GM21529 (cell line): ENCODE results near the gene GPAT2.
"Not testable (repeated sequence)": the region's sequence is repeated elsewhere in the genome, so short reads cannot be mapped to it uniquely, and the experiment has no call there.

Experiments used
- ATAC-seq: cut with Tn5 transposase; IDR thresholded peaks from one replicate; pipeline ENCODE4 v1.9.1; 2021; ENCODE audit not compliant: unreplicated experiment

GPAT2 gene

GRCh38 chr2:96025194-96025492, 9.6 kb downstream of the GPAT2 start:
- ATAC-seq = no peak

GRCh38 chr2:96024336-96025193, 10.2 kb downstream of the GPAT2 start:
- no peak for ATAC-seq

- ATAC-seq = not testable (repeated sequence)
These were observed 11.0 kb downstream of the GPAT2 start for GRCh38 chr2:96023701-96024100.

- ATAC-seq = peak; percentile 86
These were observed 11.8 kb downstream of the GPAT2 start for GRCh38 chr2:96022701-96023447.

DNA sequence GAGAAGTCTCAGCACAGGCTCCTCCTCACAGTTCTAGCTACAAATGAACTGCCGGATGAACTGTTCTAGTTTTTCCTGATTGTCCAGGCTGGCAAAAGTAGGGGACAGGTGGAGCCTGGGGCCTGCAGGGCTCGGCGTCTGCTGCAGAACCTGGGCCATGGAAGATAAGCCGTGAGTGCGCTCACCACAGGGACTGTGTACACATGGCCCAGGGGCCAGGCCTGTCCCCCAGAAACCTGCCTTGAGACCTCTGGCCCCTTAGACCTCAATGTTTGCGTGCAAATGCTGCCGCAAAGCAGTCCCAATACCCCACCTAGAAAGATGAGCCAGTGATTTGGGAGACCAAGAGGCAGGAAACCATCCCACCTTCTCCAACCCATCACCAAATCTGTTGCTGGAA, 12.6 kb downstream of the GPAT2 start:
- ATAC-seq = not testable (repeated sequence)

- not testable (repeated sequence) for ATAC-seq
These were observed 13.6 kb downstream of the GPAT2 start for GRCh38 chr2:96021142-96021541.

- not testable (repeated sequence) for ATAC-seq
These were observed 14.7 kb downstream of the GPAT2 start for GRCh38 chr2:96019909-96020590.

DNA sequence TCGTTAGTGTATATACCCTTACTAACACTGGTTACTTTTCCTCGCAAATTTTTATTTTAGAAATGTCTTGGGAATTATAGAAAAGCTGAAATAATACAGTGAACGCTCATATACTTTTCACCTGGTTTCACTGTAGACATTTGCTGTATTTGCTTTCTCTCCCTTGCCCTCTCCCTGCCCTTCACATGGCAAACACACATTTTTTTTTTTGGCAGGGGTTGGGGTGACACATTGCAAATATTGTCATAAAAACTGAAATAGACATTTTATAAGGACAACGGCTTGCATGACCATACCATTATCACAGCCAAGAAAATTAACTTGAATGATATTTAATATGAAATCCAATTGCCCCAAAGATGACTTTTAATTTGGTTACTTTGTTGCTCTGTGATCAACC, 18.4 kb downstream of the GPAT2 start:
- ATAC-seq = not testable (repeated sequence)

DNA sequence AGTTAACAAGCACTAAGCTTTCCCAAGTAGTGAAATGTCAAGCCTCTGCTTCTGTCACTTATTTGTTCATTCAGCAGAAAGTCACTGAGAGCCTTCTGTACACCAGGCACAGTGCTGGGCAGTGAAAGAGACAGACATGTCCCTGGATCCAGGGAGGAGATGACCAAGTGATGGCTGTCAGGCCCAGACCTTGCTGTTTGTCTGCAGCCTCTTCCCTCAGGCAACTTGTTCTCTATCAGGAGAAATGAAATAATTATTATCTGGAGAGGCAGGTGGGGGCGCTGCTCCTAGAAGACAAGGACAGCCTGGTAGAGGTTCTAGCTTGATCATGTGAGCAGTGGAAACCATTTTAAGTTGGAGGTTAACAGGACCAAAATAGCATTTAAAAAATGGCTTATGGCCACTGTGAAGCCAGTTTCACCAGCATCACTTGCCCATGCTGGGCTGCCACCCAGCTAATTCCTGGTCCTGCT, 21.9 kb downstream of the GPAT2 start:
- not testable (repeated sequence) for ATAC-seq

DNA sequence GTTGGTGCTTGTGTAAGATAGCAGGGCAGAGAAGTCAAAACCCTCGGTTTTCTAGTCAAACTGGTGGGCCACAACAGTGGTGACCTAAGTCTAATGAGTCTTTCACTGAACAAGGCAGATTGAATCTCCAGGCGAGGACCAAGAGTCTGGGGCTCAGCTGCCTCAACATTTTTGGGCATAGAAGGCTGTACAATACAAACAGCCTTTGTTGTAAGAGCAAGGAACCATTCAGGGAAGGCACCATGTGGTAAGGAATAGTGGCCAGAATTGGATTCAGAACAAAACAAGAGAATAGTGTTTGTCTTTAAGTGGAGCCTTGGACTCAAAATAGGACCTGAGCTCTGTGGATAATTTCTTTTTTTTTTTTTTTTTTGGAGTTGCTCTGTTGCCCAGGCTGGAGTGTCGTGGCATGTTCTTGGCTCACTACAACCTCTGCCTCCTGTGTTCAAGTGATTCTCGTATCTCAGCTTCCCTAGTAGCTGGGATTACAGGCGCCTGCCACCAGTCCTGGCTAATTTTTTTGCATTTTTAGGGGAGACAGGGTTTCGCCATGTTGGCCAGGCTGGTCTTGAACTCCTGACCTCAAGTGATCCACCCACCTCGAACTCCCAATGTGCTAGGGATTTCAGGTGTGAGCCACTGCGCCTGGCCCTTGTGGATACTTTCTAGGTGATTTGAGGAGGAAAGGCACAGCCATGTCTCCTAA, 22.5 kb downstream of the GPAT2 start:
- ATAC-seq = not testable (repeated sequence)

DNA sequence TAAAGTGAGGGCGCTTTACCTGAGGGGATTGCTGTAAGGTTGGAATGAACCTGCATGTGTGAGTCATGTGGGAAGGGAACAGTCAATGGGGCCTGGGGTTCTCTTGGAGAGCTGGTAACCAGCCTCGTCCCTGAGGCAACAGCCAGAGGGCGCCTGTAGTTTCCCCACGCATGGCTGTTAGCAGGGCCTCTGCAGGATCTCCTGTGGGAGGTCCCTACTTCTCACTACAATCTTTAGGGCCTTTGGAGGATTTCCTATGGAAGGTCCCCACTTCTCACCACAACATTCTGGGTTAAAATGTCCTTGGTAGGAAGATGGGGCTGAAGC, 23.6 kb downstream of the GPAT2 start:
- ATAC-seq = peak; percentile 37

- ATAC-seq = peak; percentile 98
These were observed 24.2 kb downstream of the GPAT2 start for GRCh38 chr2:96010320-96011128.

DNA sequence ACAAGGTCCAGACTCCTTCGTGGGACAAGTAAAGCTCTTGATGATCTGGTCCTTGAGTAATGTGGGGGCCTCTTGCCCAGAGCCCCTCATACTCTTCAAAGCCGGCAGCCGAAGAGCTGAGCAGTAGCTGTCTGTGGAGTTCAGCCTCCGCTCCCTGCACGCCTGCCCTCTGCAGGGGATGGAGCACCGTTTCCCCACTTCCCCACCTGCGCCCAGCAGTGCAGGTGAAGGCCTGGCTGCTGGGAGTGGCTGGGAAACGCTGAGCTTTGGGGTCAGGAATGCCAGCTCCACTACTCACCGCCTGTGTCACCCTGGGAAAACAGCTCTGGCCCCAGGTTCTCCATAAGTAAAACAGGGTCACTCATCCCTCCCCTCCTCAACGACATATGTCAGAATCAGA, 24.9 kb downstream of the GPAT2 start:
- not testable (repeated sequence) for ATAC-seq

DNA sequence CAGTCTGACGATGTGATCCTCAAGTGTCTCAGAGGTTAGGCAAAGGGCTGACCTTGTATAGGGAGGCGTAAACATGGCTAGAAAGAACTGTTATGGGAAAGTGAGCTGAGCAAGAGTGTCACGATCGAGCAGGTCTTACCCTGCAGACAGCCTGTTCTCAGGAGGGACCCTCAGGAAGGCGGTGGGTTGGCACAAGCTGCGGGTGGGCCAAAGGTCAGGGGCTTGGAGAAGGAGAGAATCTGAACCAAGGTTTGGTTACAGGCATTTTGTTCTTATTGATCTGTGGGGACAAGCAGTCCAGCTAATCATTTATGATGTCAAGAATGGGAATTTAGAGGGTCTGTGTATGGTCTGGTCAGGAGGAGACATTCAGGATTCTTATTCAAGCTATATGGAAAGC, 26.7 kb downstream of the GPAT2 start:
- not testable (repeated sequence) for ATAC-seq

DNA sequence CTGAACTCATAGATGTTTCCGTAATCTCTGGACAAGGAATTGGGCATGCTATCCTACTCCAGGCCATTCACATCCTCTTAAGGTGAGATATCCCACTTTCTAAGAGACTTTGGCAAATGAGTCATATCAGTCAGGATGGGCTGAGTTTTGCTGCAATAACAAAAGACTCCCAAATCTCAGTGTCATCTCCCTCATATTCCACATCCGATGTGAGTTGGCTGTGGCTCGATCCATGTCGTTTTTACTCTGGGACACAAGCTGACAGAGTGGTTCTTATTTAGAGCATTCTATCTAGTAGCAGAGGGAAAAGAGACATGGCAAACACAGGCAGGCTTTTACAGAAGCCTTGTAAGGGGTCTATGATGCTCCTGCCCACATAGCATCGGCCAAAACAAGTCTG, 28.5 kb downstream of the GPAT2 start:
- ATAC-seq = not testable (repeated sequence)

DNA sequence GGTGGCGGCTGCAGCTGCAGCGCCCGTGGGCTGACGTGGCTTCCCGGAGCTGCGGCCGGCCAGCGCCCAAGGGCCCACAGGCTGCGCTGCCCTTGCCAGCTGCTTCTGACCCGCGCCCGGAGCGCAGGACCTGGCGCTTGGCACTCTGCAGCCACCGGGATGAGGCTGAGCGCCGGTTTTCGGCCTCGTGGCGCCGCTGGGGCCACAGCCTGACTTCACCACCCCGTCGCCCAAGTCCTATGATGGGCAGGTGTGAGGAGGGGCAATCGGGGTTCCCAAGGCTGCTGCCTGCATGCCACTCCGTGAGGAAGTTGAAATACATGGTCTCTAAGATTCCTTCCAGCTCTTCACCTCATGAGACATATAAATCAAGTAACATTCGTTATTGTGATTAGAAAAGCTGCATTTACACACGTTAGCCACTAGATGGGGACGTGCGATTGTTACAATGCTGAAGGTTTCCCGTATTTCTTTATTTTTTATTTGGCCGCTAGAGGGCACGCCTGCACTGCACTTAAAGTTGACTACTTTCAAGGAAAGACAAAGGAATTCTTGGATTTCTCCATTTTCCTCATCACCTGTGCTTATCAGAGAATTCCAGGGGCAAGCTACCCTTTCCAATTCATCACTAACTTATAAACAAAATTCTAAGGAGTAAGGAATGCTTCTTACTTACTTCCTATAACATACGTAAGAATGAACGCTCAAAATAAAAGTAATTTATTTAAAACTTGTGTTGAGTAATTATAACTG, 42.0 kb downstream of the GPAT2 start:
- peak; percentile 48 for ATAC-seq

- peak; percentile 56 for ATAC-seq
These were observed 42.6 kb downstream of the GPAT2 start for GRCh38 chr2:95992102-95992501.

DNA sequence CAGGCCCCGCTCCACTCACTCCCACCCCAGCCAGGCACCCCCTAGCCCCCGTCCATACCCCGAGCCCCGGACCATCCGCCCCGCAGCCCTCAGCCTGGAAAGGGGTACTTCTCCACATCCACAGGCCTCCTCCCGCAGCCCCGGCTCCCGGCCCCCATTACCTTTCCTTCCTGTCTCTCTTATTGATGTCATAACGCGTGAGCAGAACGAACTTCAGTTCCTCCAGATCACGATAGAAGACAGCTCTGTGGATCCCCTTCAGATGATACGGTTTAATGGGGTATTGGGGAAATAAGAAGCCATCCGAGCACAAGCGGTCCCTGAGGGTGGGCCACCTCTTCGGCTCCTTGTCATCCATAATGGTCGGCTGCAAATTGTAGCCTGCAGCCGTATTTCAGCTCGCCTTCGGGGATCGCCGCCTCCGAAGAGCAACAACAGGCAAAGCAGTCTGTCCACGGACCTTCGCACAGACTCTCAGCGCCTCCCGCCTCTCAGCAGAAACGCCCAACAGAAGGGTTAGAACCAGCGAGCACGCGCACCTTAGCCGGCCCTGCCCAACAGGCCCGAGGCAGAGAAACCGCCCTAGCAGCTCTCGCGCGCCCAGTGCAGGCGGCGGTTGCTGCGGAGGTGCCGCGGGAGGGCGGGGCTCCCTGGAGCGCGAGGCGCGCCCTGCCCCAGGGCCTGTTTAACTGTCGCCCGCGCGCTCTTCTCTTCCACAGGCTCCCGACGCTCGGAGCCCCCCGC, 43.2 kb downstream of the GPAT2 start, which contains the start of gene ANKRD36C:
Gene ANKRD36C, minus strand, starts transcription at position 474 of the 744 bp plus-strand sequence. Its CDS starts 116 bp downstream, at position 358.
- peak; percentile 91 for ATAC-seq

- ATAC-seq = not testable (repeated sequence)
These were observed 43.8 kb downstream of the GPAT2 start for GRCh38 chr2:95990884-95991283.
